AG09309 (cell line): ENCODE measurements around the gene DVL2.
"Not testable (repeated sequence)": the region's sequence is repeated elsewhere in the genome, so short reads cannot be mapped to it uniquely, and the experiment has no call there.

Source experiments
- DNase-seq: peaks from one replicate; pipeline ENCODE4 v3.0.0-alpha.2; 2010; ENCODE audit warnings: low read depth
- H3K4me3 ChIP-seq: 2 replicates; pipeline ENCODE4 v1.5.1; 2011; ENCODE audit warnings: mild to moderate bottlenecking, low read depth, low read length, moderate library complexity; ENCODE audit not compliant: control insufficient read depth
- TF ChIP-seq, protein P1 (sequence below): IDR thresholded peaks from 2 replicates; pipeline ENCODE4 v1.5.1; 2011; ENCODE audit warnings: mild to moderate bottlenecking, low read depth, low read length, inconsistent platforms; ENCODE audit not compliant: insufficient read depth, control insufficient read depth; ENCODE audit errors: missing control alignments

DVL2 gene

DNA sequence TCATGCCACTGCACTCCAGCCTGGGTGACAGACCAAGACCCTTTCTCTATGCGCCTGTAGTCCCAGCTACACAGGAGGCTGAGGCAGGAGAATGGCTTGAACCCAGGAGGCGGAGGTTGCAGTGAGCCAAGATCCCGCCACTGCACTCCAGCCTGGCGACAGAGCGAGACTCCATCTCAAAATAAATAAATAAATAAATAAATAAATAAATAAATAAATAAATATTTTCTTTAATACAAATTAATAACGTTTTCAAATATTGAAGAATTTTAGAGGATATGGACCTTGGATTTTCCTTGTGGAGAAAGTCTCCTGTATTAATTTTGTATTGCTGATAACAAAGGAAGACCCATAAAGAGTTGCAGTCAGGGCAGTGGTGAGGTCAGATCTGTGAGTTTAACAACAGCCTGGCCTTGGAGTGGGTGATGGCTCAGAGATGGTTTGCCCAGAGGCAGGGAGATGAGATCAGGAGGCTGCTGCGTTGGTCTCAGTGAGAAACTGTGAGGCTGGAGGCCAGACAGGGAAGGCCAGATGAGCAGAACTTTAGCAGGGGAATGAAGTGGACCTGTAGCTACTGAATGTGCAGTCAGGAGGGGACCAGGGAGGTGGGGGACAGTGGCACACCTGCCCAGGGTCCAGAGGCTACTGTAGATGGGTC is 50.8 kb downstream of the DVL2 start:
- DNase-seq = no peak
- no peak overlapping the region for H3K4me3 ChIP-seq
- TF ChIP-seq, protein P1, sequence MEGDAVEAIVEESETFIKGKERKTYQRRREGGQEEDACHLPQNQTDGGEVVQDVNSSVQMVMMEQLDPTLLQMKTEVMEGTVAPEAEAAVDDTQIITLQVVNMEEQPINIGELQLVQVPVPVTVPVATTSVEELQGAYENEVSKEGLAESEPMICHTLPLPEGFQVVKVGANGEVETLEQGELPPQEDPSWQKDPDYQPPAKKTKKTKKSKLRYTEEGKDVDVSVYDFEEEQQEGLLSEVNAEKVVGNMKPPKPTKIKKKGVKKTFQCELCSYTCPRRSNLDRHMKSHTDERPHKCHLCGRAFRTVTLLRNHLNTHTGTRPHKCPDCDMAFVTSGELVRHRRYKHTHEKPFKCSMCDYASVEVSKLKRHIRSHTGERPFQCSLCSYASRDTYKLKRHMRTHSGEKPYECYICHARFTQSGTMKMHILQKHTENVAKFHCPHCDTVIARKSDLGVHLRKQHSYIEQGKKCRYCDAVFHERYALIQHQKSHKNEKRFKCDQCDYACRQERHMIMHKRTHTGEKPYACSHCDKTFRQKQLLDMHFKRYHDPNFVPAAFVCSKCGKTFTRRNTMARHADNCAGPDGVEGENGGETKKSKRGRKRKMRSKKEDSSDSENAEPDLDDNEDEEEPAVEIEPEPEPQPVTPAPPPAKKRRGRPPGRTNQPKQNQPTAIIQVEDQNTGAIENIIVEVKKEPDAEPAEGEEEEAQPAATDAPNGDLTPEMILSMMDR = no peak

DNA sequence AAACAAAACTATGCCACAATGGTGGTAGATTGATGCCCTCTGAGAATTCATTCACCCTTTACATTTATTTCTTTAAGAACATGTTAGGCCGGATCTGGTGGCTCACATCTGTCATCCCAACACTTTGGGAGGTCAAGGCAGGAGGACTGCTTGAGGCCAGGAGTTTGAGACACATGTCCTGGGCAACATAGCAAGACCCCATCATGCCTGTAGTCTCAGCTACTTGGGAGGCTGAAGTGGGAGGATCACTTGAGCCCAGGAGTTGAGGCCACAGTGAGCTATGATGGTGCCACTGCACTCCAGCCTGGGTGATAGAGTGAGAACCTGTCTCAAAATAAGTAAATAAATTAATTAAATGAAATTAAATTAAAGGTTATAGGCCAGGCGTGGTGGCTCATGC is 52.2 kb downstream of the DVL2 start:
- DNase-seq, H3K4me3 ChIP-seq: not testable (repeated sequence)

DNA sequence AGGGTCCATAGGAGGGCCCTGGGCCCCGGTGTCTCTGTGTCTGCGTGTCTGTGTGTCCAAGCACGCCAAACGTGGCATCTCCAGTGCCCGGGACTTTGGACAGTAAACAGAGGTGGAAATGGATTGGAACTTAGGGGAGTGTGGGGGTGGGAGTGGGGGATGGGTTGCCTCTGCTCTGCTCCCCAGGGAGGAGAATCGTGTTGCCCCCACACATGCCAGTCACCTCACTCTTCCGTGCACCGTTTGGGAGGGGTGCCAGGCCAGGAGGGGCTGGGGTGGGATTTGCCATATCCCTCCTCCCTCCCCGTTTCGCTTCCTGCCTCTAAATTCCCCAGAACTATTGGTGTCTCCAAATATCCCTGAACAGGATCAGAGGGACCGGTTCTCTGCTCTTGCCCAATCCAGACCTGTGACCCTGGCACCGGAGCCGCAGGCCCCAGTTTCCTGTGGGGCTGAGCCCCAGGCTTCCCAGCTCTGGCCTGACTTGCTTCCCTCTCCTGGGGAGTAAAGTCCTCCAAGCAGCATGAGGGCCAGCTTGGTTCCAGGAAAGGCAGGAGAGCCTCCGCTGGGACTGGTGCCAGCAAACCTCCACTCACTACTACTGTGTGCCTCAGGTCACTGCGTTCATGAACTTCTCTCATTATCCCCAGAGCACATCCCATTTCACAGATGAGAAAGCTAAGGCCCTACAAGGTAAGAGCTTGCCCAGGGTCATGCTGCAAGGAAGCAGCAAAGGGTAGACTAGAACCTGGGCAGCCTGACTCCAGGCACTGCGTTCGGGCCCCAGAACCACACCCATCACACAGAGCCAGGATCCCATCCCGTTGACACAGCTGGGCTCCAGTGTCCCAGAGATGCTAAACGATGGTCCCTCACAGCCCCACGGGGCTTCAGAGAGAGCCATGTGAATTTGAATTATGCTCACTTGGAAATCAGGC is 54.7 kb downstream of the DVL2 start, which contains the start of gene ASGR1:
Gene ASGR1 (minus strand): TSS at position 54 of the 938 bp plus-strand sequence. CDS start 807 bp downstream, outside the sequence.
- H3K4me3 ChIP-seq = peak within 1 kb of the TSS; percentile 47; the same call in 1 of the 2 replicates
- DNase-seq = no peak

DNA sequence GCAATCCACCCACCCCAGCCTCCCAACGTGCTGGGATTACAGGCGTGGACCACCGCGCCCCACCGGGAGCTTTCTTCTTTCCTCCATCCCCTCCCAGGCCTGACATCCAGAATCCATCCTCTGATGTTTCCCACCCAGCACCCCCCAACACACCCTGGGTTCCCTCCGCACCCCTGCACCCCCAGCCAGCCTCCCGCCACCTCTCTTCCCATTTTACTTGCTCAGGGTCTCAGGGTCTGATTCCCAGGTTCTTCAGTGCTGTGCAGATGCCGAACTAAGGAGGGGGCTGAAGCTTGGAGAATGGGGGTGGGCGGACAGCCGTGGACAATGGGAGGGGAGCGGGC is 55.4 kb downstream of the DVL2 start:
- TF ChIP-seq, protein P1 = no peak
- H3K4me3 ChIP-seq = no peak overlapping the region
- DNase-seq = no peak

More for the DNA sequence above, 54.7 kb downstream of the DVL2 start, which contains the start of gene ASGR1:
- TF ChIP-seq, protein P1 = no peak

DNA sequence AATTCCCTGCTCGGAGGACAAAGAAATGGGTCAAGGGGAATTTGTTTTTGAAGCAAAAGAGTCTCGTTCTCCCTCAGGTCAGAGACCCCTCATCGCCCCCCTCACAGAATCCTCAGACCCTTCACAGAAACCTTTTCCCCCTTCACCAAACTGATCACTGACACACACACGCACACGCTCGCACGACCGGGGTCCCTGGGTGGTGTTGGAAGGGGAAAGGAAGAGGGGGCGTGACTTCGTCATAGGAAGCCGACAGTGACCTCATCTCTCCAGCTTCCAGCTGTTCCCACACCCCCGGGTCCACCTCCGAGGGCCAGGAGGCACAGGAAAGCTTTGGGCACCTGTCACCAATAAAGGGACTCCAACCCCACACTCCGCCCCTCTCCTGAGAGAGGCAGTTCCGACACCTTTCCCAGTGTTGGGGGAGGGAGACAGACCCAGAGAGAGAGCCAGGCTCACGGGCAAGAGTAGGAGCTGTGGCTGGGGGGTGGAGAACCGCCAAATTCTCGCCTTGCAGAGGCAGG is 56.3 kb downstream of the DVL2 start:
- no peak for DNase-seq
- TF ChIP-seq, protein P1 = no peak
- H3K4me3 ChIP-seq = peak overlapping the region; percentile 47

DNA sequence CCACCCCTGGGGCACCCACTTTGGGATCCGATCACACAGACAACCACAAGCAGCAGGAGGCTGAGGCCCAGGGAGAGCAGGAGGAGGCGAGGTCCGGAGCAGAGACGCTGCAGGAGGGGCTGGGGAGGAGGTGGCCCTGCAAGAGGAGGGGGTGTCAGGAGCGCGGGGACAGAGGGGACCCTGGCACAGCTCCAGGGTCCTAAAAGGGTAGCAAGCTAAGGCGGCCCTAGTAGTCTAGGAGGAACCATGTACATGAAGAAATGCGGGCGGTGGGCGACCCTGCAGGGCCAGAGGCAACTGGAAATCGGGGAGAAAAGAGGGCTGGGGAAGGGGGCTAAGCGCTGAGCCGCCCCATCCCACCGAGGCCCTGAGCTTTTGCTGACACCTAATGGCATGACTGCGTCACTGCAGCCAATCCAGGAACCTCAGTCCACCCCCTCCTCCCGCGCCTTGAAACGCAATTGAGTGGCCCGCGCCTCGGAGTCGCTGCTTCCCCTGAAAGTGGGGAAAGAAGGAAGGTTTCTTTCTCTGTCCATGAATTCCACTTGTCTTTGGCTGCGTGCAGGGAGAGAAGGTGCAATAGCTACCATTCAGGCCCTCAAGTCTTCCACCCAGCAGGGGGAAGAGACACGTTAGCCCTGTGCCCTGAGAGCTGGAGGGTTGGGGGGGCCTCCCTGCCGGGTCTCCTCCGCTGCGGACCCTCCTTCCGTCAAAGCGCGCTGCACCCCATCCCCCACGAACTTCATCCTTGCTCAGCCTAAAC is 56.9 kb downstream of the DVL2 start:
- H3K4me3 ChIP-seq = peak overlapping the region; percentile 47
- TF ChIP-seq, protein P1 = peak; percentile 83
- peak; percentile 7 for DNase-seq
